ENCODE measurements around the gene HMGB4.

Gene HMGB4

DNA sequence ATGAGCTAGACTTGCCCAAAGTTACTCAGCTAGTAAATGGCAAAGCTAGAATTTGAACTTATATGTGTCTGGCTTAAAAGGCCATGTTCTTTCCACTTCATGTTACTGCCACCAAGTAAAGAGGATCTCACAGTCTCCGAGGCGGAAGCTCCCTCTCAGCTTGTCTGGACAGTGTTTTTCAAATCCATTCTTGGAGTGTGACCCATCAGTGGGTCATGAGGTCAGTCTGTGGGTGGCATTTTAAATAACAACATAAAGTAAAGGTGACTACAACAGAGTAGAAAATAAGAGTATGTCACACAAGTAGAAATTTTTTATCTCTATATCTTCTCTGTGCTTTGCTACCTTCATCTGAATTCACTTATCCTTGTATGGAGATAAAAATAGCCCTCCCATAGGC lies 3.2 kb upstream of the HMGB4 start:
- TF ChIP-seq EGR1 (IDR thresholded peaks at IDR 0.05): no peak
- TF ChIP-seq FOXM1 (IDR thresholded peaks at IDR 0.05; ENCODE audit: borderline replicate concordance, low read depth): no peak
- TF ChIP-seq, protein P1, sequence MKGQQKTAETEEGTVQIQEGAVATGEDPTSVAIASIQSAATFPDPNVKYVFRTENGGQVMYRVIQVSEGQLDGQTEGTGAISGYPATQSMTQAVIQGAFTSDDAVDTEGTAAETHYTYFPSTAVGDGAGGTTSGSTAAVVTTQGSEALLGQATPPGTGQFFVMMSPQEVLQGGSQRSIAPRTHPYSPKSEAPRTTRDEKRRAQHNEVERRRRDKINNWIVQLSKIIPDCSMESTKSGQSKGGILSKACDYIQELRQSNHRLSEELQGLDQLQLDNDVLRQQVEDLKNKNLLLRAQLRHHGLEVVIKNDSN (IDR thresholded peaks at IDR 0.05): no peak
- TF ChIP-seq, protein P2, sequence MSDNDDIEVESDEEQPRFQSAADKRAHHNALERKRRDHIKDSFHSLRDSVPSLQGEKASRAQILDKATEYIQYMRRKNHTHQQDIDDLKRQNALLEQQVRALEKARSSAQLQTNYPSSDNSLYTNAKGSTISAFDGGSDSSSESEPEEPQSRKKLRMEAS (IDR thresholded peaks at IDR 0.05): no peak
- TF ChIP-seq TAF1 (IDR thresholded peaks at IDR 0.05; ENCODE audit: low read depth): no peak
- TF ChIP-seq CREB1 (IDR thresholded peaks at IDR 0.05; ENCODE audit: low read depth): no peak

DNA sequence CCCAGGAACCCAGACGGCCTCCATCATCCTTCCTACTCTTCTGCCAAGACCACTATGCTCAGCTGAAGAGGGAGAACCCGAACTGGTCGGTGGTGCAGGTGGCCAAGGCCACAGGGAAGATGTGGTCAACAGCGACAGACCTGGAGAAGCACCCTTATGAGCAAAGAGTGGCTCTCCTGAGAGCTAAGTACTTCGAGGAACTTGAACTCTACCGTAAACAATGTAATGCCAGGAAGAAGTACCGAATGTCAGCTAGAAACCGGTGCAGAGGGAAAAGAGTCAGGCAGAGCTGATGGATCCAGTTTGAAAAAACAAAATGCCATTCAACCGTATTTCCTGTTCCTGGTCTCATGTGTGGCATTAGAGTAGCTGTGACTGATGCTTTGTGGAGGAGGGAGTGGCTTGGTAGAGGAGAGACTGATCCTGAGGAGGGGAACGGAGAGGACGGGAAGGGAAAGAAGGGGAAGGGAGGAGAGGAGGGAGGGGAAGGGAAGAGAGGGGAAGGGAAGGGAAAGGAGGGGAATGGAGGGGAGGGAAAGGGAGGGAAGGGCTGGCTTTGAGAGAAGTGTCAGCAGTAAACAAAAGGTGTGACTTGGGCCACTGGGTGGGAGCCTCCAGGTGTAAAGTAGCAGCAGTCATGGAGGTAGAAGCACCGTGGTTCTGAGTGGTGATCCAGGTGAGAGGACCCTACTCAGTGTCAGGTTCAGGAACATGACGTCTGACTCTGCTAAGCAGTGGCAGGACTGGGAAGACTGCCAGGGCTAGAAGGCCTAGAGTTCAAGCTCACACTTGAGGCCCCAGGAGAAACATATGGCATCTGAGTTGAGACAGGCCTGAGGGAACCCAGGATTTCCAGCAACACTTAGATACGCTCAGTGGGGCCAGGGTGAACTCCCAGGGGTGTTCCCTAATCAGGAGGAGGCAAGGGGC lies 846 bp downstream of the HMGB4 start:
- TF ChIP-seq TCF12 (IDR thresholded peaks at IDR 0.05; ENCODE audit: low read depth) (no peak), RAD21 (IDR thresholded peaks at IDR 0.05; ENCODE audit: low read depth) (no peak), NFIC (IDR thresholded peaks at IDR 0.05) (no peak), ZBTB7A (IDR thresholded peaks at IDR 0.05; ENCODE audit: low read depth) (no peak), TAF1 (IDR thresholded peaks at IDR 0.05; ENCODE audit: low read depth) (no peak), YY1 (IDR thresholded peaks at IDR 0.05; ENCODE audit: low read depth) (no peak), CREB1 (IDR thresholded peaks at IDR 0.05; ENCODE audit: low read depth) (no peak), EGR1 (IDR thresholded peaks at IDR 0.05) (no peak), EP300 (IDR thresholded peaks at IDR 0.05; ENCODE audit: borderline replicate concordance) (no peak), FOXM1 (IDR thresholded peaks at IDR 0.05; ENCODE audit: borderline replicate concordance, low read depth) (no peak), TEAD4 (IDR thresholded peaks at IDR 0.05) (no peak), CEBPB (IDR thresholded peaks at IDR 0.05) (no peak)
- TF ChIP-seq, protein P3, sequence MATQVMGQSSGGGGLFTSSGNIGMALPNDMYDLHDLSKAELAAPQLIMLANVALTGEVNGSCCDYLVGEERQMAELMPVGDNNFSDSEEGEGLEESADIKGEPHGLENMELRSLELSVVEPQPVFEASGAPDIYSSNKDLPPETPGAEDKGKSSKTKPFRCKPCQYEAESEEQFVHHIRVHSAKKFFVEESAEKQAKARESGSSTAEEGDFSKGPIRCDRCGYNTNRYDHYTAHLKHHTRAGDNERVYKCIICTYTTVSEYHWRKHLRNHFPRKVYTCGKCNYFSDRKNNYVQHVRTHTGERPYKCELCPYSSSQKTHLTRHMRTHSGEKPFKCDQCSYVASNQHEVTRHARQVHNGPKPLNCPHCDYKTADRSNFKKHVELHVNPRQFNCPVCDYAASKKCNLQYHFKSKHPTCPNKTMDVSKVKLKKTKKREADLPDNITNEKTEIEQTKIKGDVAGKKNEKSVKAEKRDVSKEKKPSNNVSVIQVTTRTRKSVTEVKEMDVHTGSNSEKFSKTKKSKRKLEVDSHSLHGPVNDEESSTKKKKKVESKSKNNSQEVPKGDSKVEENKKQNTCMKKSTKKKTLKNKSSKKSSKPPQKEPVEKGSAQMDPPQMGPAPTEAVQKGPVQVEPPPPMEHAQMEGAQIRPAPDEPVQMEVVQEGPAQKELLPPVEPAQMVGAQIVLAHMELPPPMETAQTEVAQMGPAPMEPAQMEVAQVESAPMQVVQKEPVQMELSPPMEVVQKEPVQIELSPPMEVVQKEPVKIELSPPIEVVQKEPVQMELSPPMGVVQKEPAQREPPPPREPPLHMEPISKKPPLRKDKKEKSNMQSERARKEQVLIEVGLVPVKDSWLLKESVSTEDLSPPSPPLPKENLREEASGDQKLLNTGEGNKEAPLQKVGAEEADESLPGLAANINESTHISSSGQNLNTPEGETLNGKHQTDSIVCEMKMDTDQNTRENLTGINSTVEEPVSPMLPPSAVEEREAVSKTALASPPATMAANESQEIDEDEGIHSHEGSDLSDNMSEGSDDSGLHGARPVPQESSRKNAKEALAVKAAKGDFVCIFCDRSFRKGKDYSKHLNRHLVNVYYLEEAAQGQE (IDR thresholded peaks at IDR 0.05; ENCODE audit: low read depth): no peak
- TF ChIP-seq, protein P2 (IDR thresholded peaks at IDR 0.05): no peak
- TF ChIP-seq, protein P1 (IDR thresholded peaks at IDR 0.05): no peak

DNA sequence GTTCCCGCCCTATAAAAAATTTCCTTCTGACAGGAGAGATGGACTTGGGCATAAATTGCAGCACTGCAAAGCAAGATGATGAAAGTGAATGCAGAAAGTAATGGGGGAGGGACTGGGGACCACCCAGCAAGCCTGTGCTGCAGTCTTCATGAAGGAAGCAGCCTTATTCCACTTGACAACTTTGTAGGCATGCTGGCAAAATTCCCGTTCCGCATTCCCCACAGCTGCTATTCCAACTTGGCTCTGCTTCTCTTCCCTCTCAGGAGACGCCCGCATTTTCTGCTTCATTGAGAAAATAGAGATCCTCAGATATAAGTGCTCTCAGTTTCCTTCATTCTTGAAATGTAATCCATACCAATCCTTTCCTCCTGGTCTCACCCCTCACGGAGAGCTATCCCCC lies 2.4 kb downstream of the HMGB4 start:
- TF ChIP-seq ZBTB7A (IDR thresholded peaks at IDR 0.05; ENCODE audit: low read depth) (no peak), CEBPB (IDR thresholded peaks at IDR 0.05) (no peak), NFIC (IDR thresholded peaks at IDR 0.05) (no peak), YY1 (IDR thresholded peaks at IDR 0.05; ENCODE audit: low read depth) (no peak), EGR1 (IDR thresholded peaks at IDR 0.05) (no peak), CREB1 (IDR thresholded peaks at IDR 0.05; ENCODE audit: low read depth) (no peak), EP300 (IDR thresholded peaks at IDR 0.05; ENCODE audit: borderline replicate concordance) (no peak), FOXM1 (IDR thresholded peaks at IDR 0.05; ENCODE audit: borderline replicate concordance, low read depth) (no peak), RAD21 (IDR thresholded peaks at IDR 0.05; ENCODE audit: low read depth) (no peak), TEAD4 (IDR thresholded peaks at IDR 0.05) (no peak), TCF12 (IDR thresholded peaks at IDR 0.05; ENCODE audit: low read depth) (no peak), TAF1 (IDR thresholded peaks at IDR 0.05; ENCODE audit: low read depth) (no peak)
- TF ChIP-seq, protein P1 (IDR thresholded peaks at IDR 0.05): no peak
- TF ChIP-seq, protein P3 (IDR thresholded peaks at IDR 0.05; ENCODE audit: low read depth): no peak
- TF ChIP-seq, protein P2 (IDR thresholded peaks at IDR 0.05): no peak

DNA sequence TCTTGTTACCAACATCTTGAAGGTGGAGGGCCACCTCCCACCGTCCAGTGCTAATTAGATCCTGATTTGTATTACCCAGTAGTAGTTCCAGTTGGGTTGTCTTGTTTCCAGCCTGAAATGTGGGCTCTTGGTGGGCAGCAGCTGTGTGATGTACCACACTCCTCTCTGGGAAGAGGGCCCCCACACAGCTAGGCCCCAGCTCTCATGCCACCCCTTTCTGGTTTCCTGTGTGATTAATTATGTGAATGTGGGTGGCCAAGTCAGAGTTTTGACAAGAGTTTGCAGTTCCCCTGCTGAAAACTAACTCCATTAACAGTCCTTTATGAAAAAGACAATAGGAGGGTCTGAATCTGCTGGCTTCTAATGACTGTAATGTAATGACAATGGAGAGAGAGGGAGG lies 3.8 kb downstream of the HMGB4 start:
- TF ChIP-seq, protein P2 (IDR thresholded peaks at IDR 0.05): no peak
- no peak for TF ChIP-seq NFIC (IDR thresholded peaks at IDR 0.05)
- TF ChIP-seq TEAD4 (IDR thresholded peaks at IDR 0.05): no peak
- no peak for TF ChIP-seq CREB1 (IDR thresholded peaks at IDR 0.05; ENCODE audit: low read depth)
- TF ChIP-seq RAD21 (IDR thresholded peaks at IDR 0.05; ENCODE audit: low read depth): no peak
- TF ChIP-seq, protein P1 (IDR thresholded peaks at IDR 0.05): no peak
- TF ChIP-seq TAF1 (IDR thresholded peaks at IDR 0.05; ENCODE audit: low read depth): no peak
- TF ChIP-seq CEBPB (IDR thresholded peaks at IDR 0.05): no peak
- no peak for TF ChIP-seq ZBTB7A (IDR thresholded peaks at IDR 0.05; ENCODE audit: low read depth)
- TF ChIP-seq, protein P3 (IDR thresholded peaks at IDR 0.05; ENCODE audit: low read depth): no peak
- no peak for TF ChIP-seq FOXM1 (IDR thresholded peaks at IDR 0.05; ENCODE audit: borderline replicate concordance, low read depth)
- no peak for TF ChIP-seq EGR1 (IDR thresholded peaks at IDR 0.05)
- TF ChIP-seq YY1 (IDR thresholded peaks at IDR 0.05; ENCODE audit: low read depth): no peak
- no peak for TF ChIP-seq EP300 (IDR thresholded peaks at IDR 0.05; ENCODE audit: borderline replicate concordance)
- no peak for TF ChIP-seq TCF12 (IDR thresholded peaks at IDR 0.05; ENCODE audit: low read depth)

All from Ishikawa (cell line).